ENCODE data around the gene CEBPZ. TPM values are rescaled to one million over a fixed set of nuclear protein-coding genes. Genes with fewer than 3 reads are reported as not detected.
"Not testable (repeated sequence)": the region's sequence is repeated elsewhere in the genome, so short reads cannot be mapped to it uniquely, and the experiment has no call there.

Gene CEBPZ
- total and polyA plus RNA-seq, 2 donors = 41.1 to 62.7 TPM

DNA sequence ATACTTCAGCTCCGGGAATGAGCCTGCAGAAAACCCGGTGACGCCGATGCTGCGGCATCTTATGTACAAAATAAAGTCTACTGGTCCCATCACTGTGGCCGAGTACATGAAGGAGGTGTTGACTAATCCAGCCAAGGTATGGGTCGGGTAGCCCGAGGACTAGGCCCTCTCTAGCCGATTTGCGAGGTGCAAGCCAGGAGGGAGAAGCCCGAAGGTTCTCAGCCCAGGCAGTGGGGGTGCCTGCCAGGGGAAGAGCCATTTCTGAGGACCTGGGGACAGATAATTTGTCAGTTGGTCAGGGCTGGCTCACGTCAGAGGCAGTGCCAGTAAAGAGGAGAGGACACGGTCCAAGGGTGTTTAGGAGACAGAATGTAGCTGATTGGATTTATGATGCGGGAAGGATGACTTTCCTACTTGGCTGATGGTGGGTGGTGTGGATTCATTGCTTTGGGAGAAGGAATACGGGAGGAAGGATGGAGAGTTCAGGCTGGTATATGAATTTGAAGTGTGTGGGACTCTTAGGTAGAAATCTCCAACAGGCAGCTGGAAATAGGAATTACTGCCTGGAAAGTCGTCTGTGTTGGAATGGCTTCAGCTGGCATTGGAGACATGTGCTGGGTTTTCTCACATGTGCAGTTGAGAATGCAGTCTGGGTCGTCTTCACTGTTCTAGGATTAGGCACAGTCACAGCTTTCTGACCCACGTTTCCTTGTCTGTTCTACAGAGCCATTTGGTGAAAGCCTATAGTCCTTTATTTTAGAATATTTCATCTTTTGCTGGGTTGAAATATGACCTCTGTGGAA is 936 bp upstream of the CEBPZ start:
- peak overlapping the region; percentile 78 for H3K4me3 ChIP-seq (ENCODE audit: low read depth, low read length)
- no peak for DNase-seq (ENCODE audit: extremely low spot score)
- H3K27ac ChIP-seq (ENCODE audit: low read depth) = no peak overlapping the region
- whole genome bisulfite sequencing = 10% methylated on average over 18 of the region's 18 CpGs
- H3K4me1 ChIP-seq (ENCODE audit: insufficient read depth) = peaks cover 1% of the 10 kb centered on the region
- peaks cover under 1% of the 10 kb centered on the region for H3K36me3 ChIP-seq (ENCODE audit: insufficient read depth)

DNA sequence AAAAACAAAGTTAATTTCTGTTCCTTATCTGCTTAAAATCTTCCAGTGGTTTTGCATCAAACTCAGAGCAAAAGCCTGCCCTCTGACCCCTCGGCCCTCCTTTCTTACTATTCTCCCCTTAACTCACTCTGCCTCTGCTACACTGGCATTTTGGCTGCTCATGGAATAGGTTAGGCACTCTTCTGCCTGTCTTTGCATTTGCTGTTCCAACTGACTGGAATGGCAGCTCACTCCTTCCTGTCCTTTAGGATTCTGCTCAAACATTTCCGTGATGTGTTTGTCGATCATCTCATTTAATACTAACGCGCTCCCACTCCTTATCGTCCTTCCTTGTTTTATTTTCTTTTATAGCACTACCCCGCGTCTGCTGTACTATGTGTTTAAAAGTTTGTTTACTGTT is 815 bp downstream of the CEBPZ start:
- H3K4me1 ChIP-seq (ENCODE audit: insufficient read depth) = peaks cover 1% of the 10 kb centered on the region
- H3K27ac ChIP-seq (ENCODE audit: low read depth) = no peak overlapping the region
- WGBS = 1% methylated on average over 8 of the region's 8 CpGs

DNA sequence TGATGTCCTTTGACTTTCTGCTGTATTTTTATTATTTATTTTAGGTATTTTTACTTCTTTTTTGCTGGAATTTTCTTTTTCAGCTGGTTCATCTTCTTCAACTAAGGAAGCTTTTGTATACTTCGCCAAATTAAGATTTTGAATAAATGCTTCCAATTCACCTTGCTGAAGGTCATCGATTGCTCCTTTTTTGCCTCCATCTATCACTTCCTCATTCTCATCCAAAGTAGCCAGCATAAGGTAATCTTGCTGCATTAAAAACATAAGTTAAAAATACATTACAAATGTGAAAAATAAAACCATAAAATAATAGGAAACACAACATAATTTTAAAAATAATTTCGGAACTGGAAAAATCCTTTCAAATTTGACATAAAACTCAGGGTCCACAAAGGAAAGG is 2.6 kb downstream of the CEBPZ start:
- Histone ChIP-seq H3K4me1 (ENCODE audit: insufficient read depth) (peaks cover 1% of the 10 kb centered on the region), H3K27ac (ENCODE audit: low read depth) (no peak overlapping the region), H3K4me3 (ENCODE audit: low read depth, low read length) (no peak overlapping the region), H3K36me3 (ENCODE audit: insufficient read depth) (no peaks in the 10 kb centered on the region)
- 95% methylated on average over 3 of the region's 3 CpGs for WGBS
- no peak for DNase-seq (ENCODE audit: extremely low spot score)

More for the DNA sequence above, 815 bp downstream of the CEBPZ start:
- Histone ChIP-seq H3K4me3 (ENCODE audit: low read depth, low read length) (peak overlapping the region; percentile 78), H3K36me3 (ENCODE audit: insufficient read depth) (no peaks in the 10 kb centered on the region)
- DNase-seq (ENCODE audit: extremely low spot score) = no peak

DNA sequence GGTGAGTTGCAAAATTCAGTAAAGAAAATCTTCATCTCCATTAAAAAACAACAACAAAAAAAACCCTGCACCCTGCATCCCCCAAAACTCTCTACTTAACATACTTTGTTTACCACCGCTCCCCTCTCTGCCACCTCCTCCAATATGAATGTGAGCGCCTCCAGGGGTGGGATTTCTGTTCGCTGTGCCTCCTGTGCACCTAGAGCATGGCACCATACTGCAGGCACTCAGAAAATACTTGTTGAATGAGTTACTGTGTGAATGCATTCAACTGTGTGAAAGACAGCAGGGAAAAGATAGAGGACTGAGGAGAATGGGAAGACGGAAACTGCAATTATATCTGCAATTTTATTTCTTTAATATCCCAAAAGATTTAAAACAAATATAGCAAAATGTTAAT is 4.5 kb downstream of the CEBPZ start:
- no peak for DNase-seq (ENCODE audit: extremely low spot score)
- Histone ChIP-seq H3K36me3 (ENCODE audit: insufficient read depth) (peaks cover 5% of the 10 kb centered on the region), H3K4me1 (ENCODE audit: insufficient read depth) (peaks cover 1% of the 10 kb centered on the region), H3K4me3 (ENCODE audit: low read depth, low read length) (no peak overlapping the region), H3K27ac (ENCODE audit: low read depth) (no peak overlapping the region)
- 95% methylated on average over 4 of the region's 4 CpGs for WGBS

DNA sequence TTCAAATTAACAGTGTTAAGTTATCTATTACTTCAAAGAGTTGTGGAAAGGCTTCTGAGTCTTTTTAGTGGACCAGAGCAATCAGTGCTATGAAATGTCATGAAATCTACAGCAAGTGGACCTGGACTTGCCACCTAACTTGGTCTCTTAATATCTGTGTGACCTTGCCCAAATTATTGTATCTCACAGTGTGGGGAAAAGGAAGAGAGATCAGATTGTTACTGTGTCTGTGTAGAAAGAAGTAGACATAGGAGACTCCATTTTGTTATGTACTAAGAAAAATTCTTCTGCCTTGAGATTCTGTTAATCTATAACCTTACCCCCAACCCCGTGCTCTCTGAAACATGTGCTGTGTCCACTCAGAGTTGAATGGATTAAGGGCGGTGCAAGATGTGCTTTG is 6.3 kb downstream of the CEBPZ start:
- H3K36me3 ChIP-seq (ENCODE audit: insufficient read depth) = peaks cover 10% of the 10 kb centered on the region
- not testable (repeated sequence) for H3K27ac ChIP-seq (ENCODE audit: low read depth); H3K4me3 ChIP-seq (ENCODE audit: low read depth, low read length); DNase-seq (ENCODE audit: extremely low spot score); H3K4me1 ChIP-seq (ENCODE audit: insufficient read depth)
- WGBS = no CpG with 5 or more reads among the region's 2 CpGs

DNA sequence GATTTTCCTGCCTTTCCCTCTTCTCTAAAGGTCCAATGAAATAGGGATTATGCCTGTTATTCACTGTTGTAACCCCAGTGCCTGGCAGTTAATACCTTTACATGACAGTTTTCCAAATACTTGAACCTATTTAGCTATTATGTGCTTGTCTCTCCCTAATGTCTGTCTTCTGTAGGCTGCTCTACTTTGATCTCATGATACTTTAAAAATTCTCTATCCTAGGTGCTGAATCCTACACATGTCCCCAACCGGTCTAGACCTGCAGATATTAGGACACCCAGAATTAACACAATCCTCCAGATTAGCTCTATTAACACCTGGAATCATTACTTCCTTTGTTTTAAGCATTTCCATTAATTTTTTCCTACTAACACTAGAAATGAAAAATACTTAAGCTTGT is 7.3 kb downstream of the CEBPZ start:
- H3K4me3 ChIP-seq (ENCODE audit: low read depth, low read length) = no peak overlapping the region
- no peak overlapping the region for H3K27ac ChIP-seq (ENCODE audit: low read depth)
- WGBS = 94% methylated on average over 1 of the region's 1 CpG
- no peaks in the 10 kb centered on the region for H3K4me1 ChIP-seq (ENCODE audit: insufficient read depth)
- peaks cover 10% of the 10 kb centered on the region for H3K36me3 ChIP-seq (ENCODE audit: insufficient read depth)
- DNase-seq (ENCODE audit: extremely low spot score) = no peak

DNA sequence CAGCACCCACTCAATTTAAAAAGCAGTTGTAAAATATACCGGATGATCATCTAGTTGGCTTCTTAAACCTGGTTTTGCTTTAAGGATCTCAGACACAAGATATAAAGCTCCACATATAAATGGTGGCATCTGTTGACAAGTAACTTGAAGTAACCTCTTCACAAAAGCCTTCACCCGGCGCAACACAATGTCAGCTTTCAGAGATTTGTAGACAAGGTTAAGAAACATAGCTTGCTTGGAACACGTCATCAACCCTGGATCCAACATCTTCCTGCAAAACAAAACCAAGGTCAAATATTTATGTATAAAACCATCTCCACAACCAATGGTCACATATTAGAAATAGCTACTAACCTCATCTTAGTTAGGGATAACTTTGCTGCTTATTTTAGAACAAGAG is 8.3 kb downstream of the CEBPZ start:
- WGBS = 94% methylated on average over 4 of the region's 4 CpGs

DNA sequence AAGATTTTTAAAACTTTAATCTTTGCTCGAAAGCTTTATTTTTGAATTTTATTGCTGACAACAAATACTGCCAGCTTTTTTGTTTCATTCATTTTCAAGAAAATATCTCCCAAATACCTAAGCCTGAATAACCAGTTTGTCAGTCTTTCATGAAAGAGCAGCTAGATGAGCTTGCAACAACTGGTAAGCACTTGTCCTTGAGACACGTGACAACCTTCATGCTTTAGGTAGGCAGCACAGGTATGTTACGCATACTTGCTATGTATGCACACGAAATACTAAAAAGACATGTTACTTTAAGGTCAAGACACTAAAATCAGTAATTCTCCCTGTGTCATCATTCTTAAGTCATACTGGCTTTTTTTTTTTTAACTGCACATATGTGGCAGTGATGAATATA is 12.3 kb downstream of the CEBPZ start:
- Histone ChIP-seq H3K4me1 (ENCODE audit: insufficient read depth) (no peaks in the 10 kb centered on the region), H3K36me3 (ENCODE audit: insufficient read depth) (peaks cover 10% of the 10 kb centered on the region), H3K4me3 (ENCODE audit: low read depth, low read length) (no peak overlapping the region), H3K27ac (ENCODE audit: low read depth) (no peak overlapping the region)
- WGBS = 90% methylated on average over 4 of the region's 4 CpGs
- DNase-seq (ENCODE audit: extremely low spot score) = peak; percentile 72

More for the DNA sequence above, 8.3 kb downstream of the CEBPZ start:
- no peak for DNase-seq (ENCODE audit: extremely low spot score)
- no peaks in the 10 kb centered on the region for H3K4me1 ChIP-seq (ENCODE audit: insufficient read depth)
- H3K36me3 ChIP-seq (ENCODE audit: insufficient read depth) = peaks cover 10% of the 10 kb centered on the region
- H3K4me3 ChIP-seq (ENCODE audit: low read depth, low read length) = no peak overlapping the region
- no peak overlapping the region for H3K27ac ChIP-seq (ENCODE audit: low read depth)

DNA sequence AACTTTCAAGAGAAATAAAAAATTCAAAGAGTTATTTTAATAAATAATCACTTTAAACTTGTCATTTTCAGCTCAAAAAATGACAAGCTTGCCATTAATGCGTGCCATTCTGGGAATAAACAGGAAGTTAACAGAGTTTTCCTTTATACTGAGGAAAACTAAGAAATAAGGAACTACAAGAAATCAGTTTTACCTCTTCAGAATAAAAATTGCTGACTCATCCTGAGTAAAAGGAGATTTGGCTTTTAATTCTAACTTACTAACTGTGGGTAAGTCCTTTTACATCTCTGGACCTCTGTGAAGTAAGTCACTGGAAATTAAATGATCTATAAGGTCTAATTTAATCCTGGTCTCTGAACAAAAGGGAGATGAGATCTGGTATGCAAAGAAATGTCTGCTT is 16.1 kb downstream of the CEBPZ start:
- 92% methylated on average over 1 of the region's 1 CpG for WGBS
- no peak overlapping the region for H3K4me3 ChIP-seq (ENCODE audit: low read depth, low read length)
- no peak overlapping the region for H3K27ac ChIP-seq (ENCODE audit: low read depth)
- H3K36me3 ChIP-seq (ENCODE audit: insufficient read depth) = peaks cover 3% of the 10 kb centered on the region
- DNase-seq (ENCODE audit: extremely low spot score) = no peak
- no peaks in the 10 kb centered on the region for H3K4me1 ChIP-seq (ENCODE audit: insufficient read depth)

DNA sequence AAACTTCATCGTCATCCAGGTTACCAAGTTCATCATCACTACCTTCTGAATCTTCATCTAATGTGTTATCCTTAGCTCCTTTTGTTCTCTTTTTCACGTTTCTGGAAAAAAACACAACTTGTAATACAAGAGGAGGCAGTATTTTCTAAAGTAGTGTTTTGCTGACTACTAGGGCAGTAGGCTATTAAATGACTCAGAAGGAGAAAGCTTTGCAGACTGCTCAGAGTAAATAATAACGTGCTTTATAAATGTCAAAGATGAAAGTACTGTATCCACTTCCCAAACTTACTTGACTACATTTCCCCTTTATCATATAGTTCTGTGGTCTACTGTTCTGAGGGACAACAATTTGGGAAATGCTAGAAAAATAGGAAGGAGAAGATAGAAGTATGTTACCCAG is 19.5 kb downstream of the CEBPZ start:
- Histone ChIP-seq H3K36me3 (ENCODE audit: insufficient read depth) (peaks cover 3% of the 10 kb centered on the region), H3K4me1 (ENCODE audit: insufficient read depth) (no peaks in the 10 kb centered on the region), H3K27ac (ENCODE audit: low read depth) (no peak overlapping the region), H3K4me3 (ENCODE audit: low read depth, low read length) (no peak overlapping the region)
- DNase-seq (ENCODE audit: extremely low spot score) = no peak
- 86% methylated on average over 3 of the region's 3 CpGs for WGBS

DNA sequence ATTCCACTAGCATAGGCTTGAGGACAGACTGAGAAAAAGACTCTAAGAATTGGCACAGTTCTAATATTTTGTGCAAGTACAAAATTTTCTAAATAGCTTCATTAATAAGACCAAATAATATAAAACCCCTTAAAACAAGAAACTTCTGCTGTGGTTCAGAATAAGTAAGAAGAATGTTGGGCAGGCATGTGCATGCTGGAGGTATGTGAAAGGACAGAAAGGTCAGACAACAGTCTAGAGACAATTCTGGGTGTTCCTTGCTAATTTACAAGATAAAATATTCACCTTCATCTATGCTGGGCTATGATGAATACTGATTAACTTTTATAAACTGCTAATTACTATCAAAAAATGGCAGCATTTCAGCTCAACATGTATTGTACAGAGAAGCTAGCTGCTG is 20.2 kb downstream of the CEBPZ start:
- no peak overlapping the region for H3K4me3 ChIP-seq (ENCODE audit: low read depth, low read length)
- peaks cover 6% of the 10 kb centered on the region for H3K36me3 ChIP-seq (ENCODE audit: insufficient read depth)
- H3K4me1 ChIP-seq (ENCODE audit: insufficient read depth) = no peaks in the 10 kb centered on the region
- H3K27ac ChIP-seq (ENCODE audit: low read depth) = no peak overlapping the region
- DNase-seq (ENCODE audit: extremely low spot score) = no peak

DNA sequence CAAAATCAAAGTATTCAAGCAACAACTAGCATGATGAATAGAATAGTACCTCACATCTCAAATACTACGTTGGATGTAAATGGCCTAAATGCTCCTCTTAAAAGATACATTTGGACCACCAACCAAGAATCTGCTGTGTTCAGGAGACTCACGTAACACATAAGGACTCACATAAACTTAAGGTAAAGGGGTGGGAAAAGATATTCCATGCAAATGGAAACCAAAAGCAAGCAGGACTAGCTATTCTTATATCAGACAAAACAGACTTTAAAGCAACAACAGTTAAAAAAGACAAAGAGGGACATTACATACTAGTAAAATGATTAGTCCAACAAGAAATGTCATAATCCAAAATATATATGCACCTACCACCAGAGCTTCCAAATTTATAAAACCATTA is 24.6 kb downstream of the CEBPZ start:
- H3K4me3 ChIP-seq (ENCODE audit: low read depth, low read length) = not testable (repeated sequence)

DNA sequence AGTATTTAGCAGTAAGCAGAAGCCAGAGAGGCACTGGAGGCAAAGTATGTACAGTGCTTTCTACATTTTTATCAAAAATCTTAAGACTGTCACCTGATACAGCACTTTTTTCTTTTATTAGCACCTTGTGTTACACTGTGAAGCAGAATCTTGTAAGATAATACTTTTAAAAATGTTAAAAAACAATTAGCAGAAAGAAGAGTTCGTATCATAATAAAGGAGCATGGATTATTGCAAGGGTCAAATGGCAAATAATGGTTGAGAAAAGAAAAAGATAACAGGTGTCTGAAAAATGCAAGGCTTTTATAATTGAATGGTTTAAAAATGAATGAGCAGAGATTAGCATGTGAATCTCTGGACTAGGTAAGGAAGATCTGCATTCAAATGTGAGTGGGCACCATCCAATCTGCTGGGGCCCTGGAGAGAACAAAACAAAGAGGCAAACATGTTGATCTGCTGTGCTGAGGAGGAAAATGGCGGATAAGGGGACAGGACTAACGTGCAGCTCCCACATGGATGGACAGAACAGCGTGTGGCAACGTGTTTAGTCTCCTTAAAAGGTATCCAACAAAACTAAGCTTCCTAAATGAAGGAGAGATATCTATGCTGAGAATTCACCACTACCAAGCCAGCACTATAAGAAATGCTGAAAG is 25.6 kb downstream of the CEBPZ start:
- peaks cover 8% of the 10 kb centered on the region for H3K36me3 ChIP-seq (ENCODE audit: insufficient read depth)

More for the DNA sequence above, 24.6 kb downstream of the CEBPZ start:
- not testable (repeated sequence) for DNase-seq (ENCODE audit: extremely low spot score); H3K36me3 ChIP-seq (ENCODE audit: insufficient read depth); H3K27ac ChIP-seq (ENCODE audit: low read depth); H3K4me1 ChIP-seq (ENCODE audit: insufficient read depth)
- 92% methylated on average over 2 of the region's 2 CpGs for WGBS

DNA sequence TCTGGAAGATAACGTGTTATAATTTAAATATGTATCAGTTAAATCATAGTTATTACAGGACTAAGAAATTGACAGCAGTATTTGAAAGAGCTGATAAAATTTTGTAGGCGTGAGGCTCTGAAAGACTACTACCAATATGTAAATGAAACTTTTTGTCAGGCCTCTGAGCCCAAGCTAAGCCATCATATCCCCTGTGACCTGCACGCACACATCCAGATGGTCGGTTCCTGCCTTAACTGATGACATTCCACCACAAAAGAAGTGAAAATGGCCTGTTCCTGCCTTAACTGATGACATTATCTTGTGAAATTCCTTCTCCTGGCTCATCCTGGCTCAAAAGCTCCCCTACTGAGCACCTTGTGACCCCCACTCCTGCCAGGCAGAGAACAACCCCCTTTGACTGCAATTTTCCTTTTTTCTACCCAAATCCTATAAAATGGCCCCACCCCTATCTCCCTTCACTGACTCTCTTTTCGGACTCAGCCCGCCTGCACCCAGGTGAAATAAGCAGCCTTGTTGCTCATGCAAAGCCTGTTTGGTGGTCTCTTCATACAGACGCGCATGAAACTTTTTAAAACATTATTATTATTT is 26.2 kb downstream of the CEBPZ start:
- not testable (repeated sequence) for H3K27ac ChIP-seq (ENCODE audit: low read depth); H3K36me3 ChIP-seq (ENCODE audit: insufficient read depth); H3K4me1 ChIP-seq (ENCODE audit: insufficient read depth); DNase-seq (ENCODE audit: extremely low spot score); H3K4me3 ChIP-seq (ENCODE audit: low read depth, low read length)
- WGBS = 83% methylated on average over 8 of the region's 8 CpGs

More for the DNA sequence above, 25.6 kb downstream of the CEBPZ start:
- no peak overlapping the region for H3K27ac ChIP-seq (ENCODE audit: low read depth)
- no peak overlapping the region for H3K4me3 ChIP-seq (ENCODE audit: low read depth, low read length)
- no peaks in the 10 kb centered on the region for H3K4me1 ChIP-seq (ENCODE audit: insufficient read depth)
- DNase-seq (ENCODE audit: extremely low spot score) = no peak
- WGBS = 85% methylated on average over 5 of the region's 5 CpGs

Measured in urinary bladder (tissue), 4 donors.